Endothelial cell of umbilical vein (primary cell): ENCODE measurements around the gene ANXA2R. TPM values are rescaled to one million over a fixed set of nuclear protein-coding genes. Genes with fewer than 3 reads are reported as not detected.
A peak's percentile ranks its signal among the peaks of the same experiment; 100 is the strongest.

Experiments
- BruUV-seq: library from RNA; stranded (reverse); fragments of 400-500 nt; replicated peaks from 2 replicates; lab custom pipeline; 2021; lab: Mats Ljungman, UMichigan
- CTCF ChIA-PET: fragments of 300-600, 350-600 bp; sonication (Branson Sonifier 250); formaldehyde crosslinking; loops from one replicate; lab custom pipeline; 2021; ENCODE audit warnings: antibody characterized with exemption, inconsistent platforms; lab: Charles Lee
- POLR2A ChIA-PET: fragments of 300-600, 350-600 bp; sonication (Branson Sonifier 250); formaldehyde crosslinking; loops from one replicate; lab custom pipeline; 2021; ENCODE audit warnings: antibody characterized with exemption, inconsistent platforms; lab: Charles Lee
- DNase-seq: peaks from one replicate; pipeline ENCODE4 v3.0.0-alpha.2; 2011; ENCODE audit warnings: low read depth, low spot score
- FAIRE-seq: peaks from 2 replicates; lab custom pipeline; 2011; peaks lifted over from hg19 to GRCh38; lab: Jason Lieb, UNC
- H2AFZ ChIP-seq: 2 replicates; pipeline ENCODE4 v1.6.0; 2012; ENCODE audit warnings: low read depth, low read length, control low read depth, inconsistent platforms
- H3K27ac ChIP-seq: 2 replicates; pipeline ENCODE4 v1.5.1; 2011; ENCODE audit warnings: low read depth, mild to moderate bottlenecking, control low read depth, low read length, moderate library complexity; ENCODE audit not compliant: insufficient read depth
- H3K27me3 ChIP-seq, 2 experiments: 2 replicates each; pipeline versions ENCODE4 v1.6.0 to v1.6.1; 2011; ENCODE audit warnings: low read length in 2 of 2, mixed read lengths in 1 of 2; ENCODE audit not compliant: control insufficient read depth in 2 of 2, insufficient read depth in 2 of 2
- H3K36me3 ChIP-seq, 2 experiments: 2 replicates in 1 of 2; 3 replicates in 1 of 2; pipeline ENCODE4 v1.5.1; 2011; ENCODE audit warnings: low read length in 2 of 2, mild to moderate bottlenecking in 1 of 2, moderate library complexity in 1 of 2; ENCODE audit not compliant: control insufficient read depth in 2 of 2, insufficient read depth in 2 of 2; ENCODE audit errors: extremely low read depth in 1 of 2
- H3K4me1 ChIP-seq: 3 replicates; pipeline ENCODE4 v1.5.1; 2011; ENCODE audit warnings: mild to moderate bottlenecking, low read length; ENCODE audit not compliant: control insufficient read depth, insufficient read depth; ENCODE audit errors: extremely low read depth
- H3K4me2 ChIP-seq: 2 replicates; pipeline ENCODE4 v1.6.1; 2011; ENCODE audit warnings: low read length, control low read depth, mixed read lengths; ENCODE audit not compliant: insufficient read depth
- H3K4me3 ChIP-seq, 3 experiments: fragments of 200-600 bp in 1 of 3; sonication (generic), shearing (Covaris generic) in 1 of 3; replicated peaks in 1 of 3; 2 replicates each; pipeline ENCODE4 v1.5.1; 2011 to 2016; ENCODE audit warnings: control low read depth in 3 of 3, low read length in 3 of 3, mild to moderate bottlenecking in 2 of 3, inconsistent platforms in 1 of 3, low read depth in 1 of 3, moderate library complexity in 1 of 3; ENCODE audit not compliant: insufficient read depth in 1 of 3
- H3K79me2 ChIP-seq: 2 replicates; pipeline ENCODE4 v1.6.0; 2012; ENCODE audit warnings: low read length, inconsistent platforms; ENCODE audit not compliant: control insufficient read depth, insufficient read depth
- H3K9ac ChIP-seq: replicated peaks from 2 replicates; pipeline ENCODE3; 2011; ENCODE audit warnings: low read length, control low read depth; ENCODE audit not compliant: insufficient read depth; ENCODE audit errors: extremely low read depth
- H3K9me1 ChIP-seq: replicated peaks from 3 replicates; pipeline ENCODE4 v1.6.0; 2011; ENCODE audit warnings: mild to moderate bottlenecking, low read length; ENCODE audit not compliant: control insufficient read depth, insufficient read depth; ENCODE audit errors: extremely low read depth
- H3K9me3 ChIP-seq: replicated peaks from 2 replicates; pipeline ENCODE4 v1.5.1; 2012; ENCODE audit warnings: low read length, inconsistent platforms; ENCODE audit not compliant: control insufficient read depth, insufficient read depth
- H4K20me1 ChIP-seq: replicated peaks from 2 replicates; pipeline ENCODE3; 2011; ENCODE audit warnings: mild to moderate bottlenecking, low read length; ENCODE audit not compliant: control insufficient read depth, insufficient read depth; ENCODE audit errors: extremely low read depth
- EZH2 ChIP-seq: IDR thresholded peaks from 2 replicates; pipeline ENCODE4 v1.6.1; 2012; ENCODE audit warnings: borderline replicate concordance, low read depth, mild to moderate bottlenecking, moderate library complexity, low read length, inconsistent platforms; ENCODE audit not compliant: severe bottlenecking
- FOS ChIP-seq: IDR thresholded peaks from 2 replicates; pipeline ENCODE4 v1.6.1; 2011; ENCODE audit warnings: mild to moderate bottlenecking, low read length, moderate library complexity, borderline replicate concordance; ENCODE audit not compliant: insufficient read depth
- GATA2 ChIP-seq: IDR thresholded peaks from 2 replicates; pipeline ENCODE4 v1.7.0; 2011; ENCODE audit warnings: low read depth, mild to moderate bottlenecking, moderate library complexity, mixed read lengths, low read length; ENCODE audit not compliant: insufficient read length, insufficient read depth
- JUN ChIP-seq: IDR thresholded peaks from 2 replicates; pipeline ENCODE4 v1.6.1; 2011; ENCODE audit warnings: borderline replicate concordance, low read depth; ENCODE audit not compliant: insufficient read length, insufficient read depth
- MYC ChIP-seq: IDR thresholded peaks from one replicate; pipeline ENCODE4 v1.6.1; 2011; ENCODE audit warnings: mild to moderate bottlenecking, low read depth, low read length
- POLR2A ChIP-seq: IDR thresholded peaks from 2 replicates; pipeline ENCODE4 v1.6.1; 2012; ENCODE audit warnings: low read depth, mild to moderate bottlenecking, control low read depth, low read length
- POLR2AphosphoS5 ChIP-seq: IDR thresholded peaks from 2 replicates; pipeline ENCODE4 v1.6.1; 2012; ENCODE audit warnings: low read depth, mild to moderate bottlenecking, control low read depth, low read length, moderate library complexity; ENCODE audit not compliant: insufficient read depth
- dilution Hi-C: fragments of 300-500 bp; cut with MboI; formaldehyde crosslinking; loops from one replicate; pipeline ENCODE4 v1.15.0; 2019; ENCODE audit warnings: low sequenced_read_pairs; ENCODE audit not compliant: extremely low pct_ligation_motif_present
- intact Hi-C: fragments of 100-400 bp; cut with micrococcal nuclease; formaldehyde crosslinking; loops from one replicate; pipeline ENCODE4 v1.10.0; 2022
- polyA plus RNA-seq, 4 experiments: library from polyadenylated mRNA; depleted of rRNA in 3 of 4; stranded (reverse) in 3 of 4; unstranded in 1 of 4; fragments of >200 nt; gene quantifications; 2 replicates each; pipeline versions ENCODE4 v1.2.1 to v1.2.3, GENCODE V29; 2011 to 2012; ENCODE audit warnings: missing spikeins in 1 of 4
- total RNA-seq: library from RNA; stranded (reverse); gene quantifications from 2 replicates; pipeline ENCODE4 v1.2.3, GENCODE V29; 2021
- TF ChIP-seq, protein P1 (sequence below): IDR thresholded peaks from 2 replicates; pipeline ENCODE4 v1.6.1; 2011; ENCODE audit not compliant: insufficient read depth, insufficient read length
- TF ChIP-seq, protein P2 (sequence below), 2 donors: IDR thresholded peaks; 1 replicate in 1 of 2; 2 replicates in 1 of 2; pipeline ENCODE4 v1.5.1; 2011; ENCODE audit warnings: low read length in 2 of 2, mild to moderate bottlenecking in 2 of 2, moderate library complexity in 2 of 2, control low read depth in 1 of 2, inconsistent platforms in 1 of 2, low read depth in 1 of 2; ENCODE audit not compliant: insufficient read depth in 1 of 2; ENCODE audit errors: extremely low read depth in 1 of 2

ANXA2R gene
- total and polyA plus RNA-seq, 2 donors (not counting 3 experiments of a cell fraction or from before 2014, with no cell fraction given) = 6.6 to 10.4 TPM

DNA sequence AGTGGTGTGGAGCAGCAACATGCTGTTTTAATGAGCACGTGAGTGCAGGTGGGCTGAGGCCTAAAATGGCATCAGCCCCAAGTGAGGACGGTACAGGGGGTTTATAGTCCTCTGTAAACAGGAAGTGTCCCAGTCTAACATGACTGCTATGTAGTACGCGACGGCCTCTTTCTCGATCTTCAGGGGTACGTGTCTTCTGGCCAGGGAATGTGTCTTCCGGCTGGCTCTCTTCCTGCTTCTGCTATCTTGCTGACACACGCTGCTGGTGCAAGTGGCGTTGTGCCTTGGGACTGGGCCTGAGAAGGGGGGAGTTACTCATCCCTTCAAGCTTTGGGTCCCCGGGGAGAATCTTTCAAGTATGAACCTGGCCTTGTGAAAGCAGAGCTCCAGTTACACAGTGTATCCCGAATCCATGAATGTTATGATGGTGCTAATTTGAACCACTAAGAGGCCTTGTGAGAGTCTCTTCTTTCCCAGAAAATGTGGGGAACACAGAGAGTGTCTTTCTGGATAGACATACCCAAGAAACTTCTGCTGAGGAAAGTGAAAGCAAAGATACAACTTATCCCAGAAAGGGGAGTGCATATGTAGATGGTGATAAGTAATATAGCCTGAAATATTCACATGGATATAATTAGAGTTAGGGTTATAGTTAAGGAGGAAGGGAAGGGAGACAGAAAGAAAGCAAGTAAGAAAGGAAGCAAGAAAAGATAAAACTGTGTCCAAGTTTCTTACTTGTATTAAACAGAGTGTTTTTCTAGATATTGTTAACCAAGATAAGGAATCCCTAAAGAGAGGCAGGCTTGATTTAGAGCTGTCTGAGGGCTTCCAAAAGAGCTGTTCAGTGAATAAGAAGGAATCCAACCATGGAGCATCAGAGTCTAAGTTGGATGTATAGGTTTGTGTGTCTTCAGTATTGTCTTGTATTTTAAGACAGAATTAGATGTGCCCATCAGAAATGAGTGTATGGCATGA, 35.5 kb upstream of the ANXA2R start:
- TF ChIP-seq, protein P1, sequence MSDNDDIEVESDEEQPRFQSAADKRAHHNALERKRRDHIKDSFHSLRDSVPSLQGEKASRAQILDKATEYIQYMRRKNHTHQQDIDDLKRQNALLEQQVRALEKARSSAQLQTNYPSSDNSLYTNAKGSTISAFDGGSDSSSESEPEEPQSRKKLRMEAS = no peak
- TF ChIP-seq JUN = no peak
- no peak for TF ChIP-seq MYC
- no peak for TF ChIP-seq POLR2AphosphoS5
- no peak for TF ChIP-seq EZH2
- TF ChIP-seq POLR2A = no peak
- no peak for TF ChIP-seq GATA2
- TF ChIP-seq FOS = no peak
- TF ChIP-seq, protein P2, sequence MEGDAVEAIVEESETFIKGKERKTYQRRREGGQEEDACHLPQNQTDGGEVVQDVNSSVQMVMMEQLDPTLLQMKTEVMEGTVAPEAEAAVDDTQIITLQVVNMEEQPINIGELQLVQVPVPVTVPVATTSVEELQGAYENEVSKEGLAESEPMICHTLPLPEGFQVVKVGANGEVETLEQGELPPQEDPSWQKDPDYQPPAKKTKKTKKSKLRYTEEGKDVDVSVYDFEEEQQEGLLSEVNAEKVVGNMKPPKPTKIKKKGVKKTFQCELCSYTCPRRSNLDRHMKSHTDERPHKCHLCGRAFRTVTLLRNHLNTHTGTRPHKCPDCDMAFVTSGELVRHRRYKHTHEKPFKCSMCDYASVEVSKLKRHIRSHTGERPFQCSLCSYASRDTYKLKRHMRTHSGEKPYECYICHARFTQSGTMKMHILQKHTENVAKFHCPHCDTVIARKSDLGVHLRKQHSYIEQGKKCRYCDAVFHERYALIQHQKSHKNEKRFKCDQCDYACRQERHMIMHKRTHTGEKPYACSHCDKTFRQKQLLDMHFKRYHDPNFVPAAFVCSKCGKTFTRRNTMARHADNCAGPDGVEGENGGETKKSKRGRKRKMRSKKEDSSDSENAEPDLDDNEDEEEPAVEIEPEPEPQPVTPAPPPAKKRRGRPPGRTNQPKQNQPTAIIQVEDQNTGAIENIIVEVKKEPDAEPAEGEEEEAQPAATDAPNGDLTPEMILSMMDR (IDR thresholded peaks at IDR 0.05; ENCODE audit: extremely low read depth in 1 of 2, insufficient read depth in 1 of 2, low read depth in 1 of 2, low read length in 2 of 2) = no peak

More for the DNA sequence above, 35.5 kb upstream of the ANXA2R start:
- H4K20me1 ChIP-seq = no peaks in the 10 kb centered on the region
- peak overlapping the region; percentile 46 for H2AFZ ChIP-seq
- peak overlapping the region; percentile 21 for H3K27ac ChIP-seq
- DNase-seq = peak; percentile 46
- peaks cover 10% of the 10 kb centered on the region for H3K79me2 ChIP-seq
- dilution Hi-C loops = no loop called here
- H3K4me3 ChIP-seq = no peak overlapping the region
- H3K9me1 ChIP-seq = no peaks in the 10 kb centered on the region
- FAIRE-seq = peak; percentile 76
- ChIA-PET POLR2A (no interaction called here), CTCF (interaction anchor here (1.0 to 1.1 kb wide), 2 partner anchors 21 to 164 kb away, joined by 3 read pairs; no protein-coding TSS in a partner anchor)
- H3K4me1 ChIP-seq = peaks cover 8% of the 10 kb centered on the region
- peak overlapping the region; percentile 44 for H3K4me2 ChIP-seq
- no TSS peak for BruUV-seq
- peak overlapping the region; percentile 11 for H3K9ac ChIP-seq
- H3K9me3 ChIP-seq = no peaks in the 10 kb centered on the region
- H3K36me3 ChIP-seq = peaks cover 8 to 10% of the 10 kb centered on the region in 2 experiments
- intact Hi-C loops = loop anchor here (10.0 kb wide), 1 partner anchor 599 kb away; no protein-coding TSS in a partner anchor
- H3K27me3 ChIP-seq = no peaks in the 10 kb centered on the region
